Gastroesophageal sphincter (tissue), 3 donors: Measurements from ENCODE around the gene CERS3.

Experiments used
- POLR2A ChIP-seq, 2 donors: fragments of 450-650 bp; IDR thresholded peaks; one replicate each; pipeline ENCODE4 v1.6.1; 2017; ENCODE audit warnings: antibody characterized with exemption in 2 of 2, mild to moderate bottlenecking in 2 of 2, moderate library complexity in 1 of 2
- POLR2AphosphoS5 ChIP-seq: sonication (generic); formaldehyde crosslinking; IDR thresholded peaks from one replicate; pipeline ENCODE4 v1.6.1; 2017; ENCODE audit warnings: antibody characterized with exemption
- TF ChIP-seq, protein P1 (sequence below), 4 experiments: fragments of 200-600 bp in 2 of 4; fragments of 450-650 bp in 2 of 4; sonication (generic) in 1 of 4; IDR thresholded peaks; one replicate each; pipeline ENCODE4 v1.5.1; 2017 to 2019; ENCODE audit warnings: antibody characterized with exemption in 4 of 4, mild to moderate bottlenecking in 2 of 4, moderate library complexity in 2 of 4

DNA sequence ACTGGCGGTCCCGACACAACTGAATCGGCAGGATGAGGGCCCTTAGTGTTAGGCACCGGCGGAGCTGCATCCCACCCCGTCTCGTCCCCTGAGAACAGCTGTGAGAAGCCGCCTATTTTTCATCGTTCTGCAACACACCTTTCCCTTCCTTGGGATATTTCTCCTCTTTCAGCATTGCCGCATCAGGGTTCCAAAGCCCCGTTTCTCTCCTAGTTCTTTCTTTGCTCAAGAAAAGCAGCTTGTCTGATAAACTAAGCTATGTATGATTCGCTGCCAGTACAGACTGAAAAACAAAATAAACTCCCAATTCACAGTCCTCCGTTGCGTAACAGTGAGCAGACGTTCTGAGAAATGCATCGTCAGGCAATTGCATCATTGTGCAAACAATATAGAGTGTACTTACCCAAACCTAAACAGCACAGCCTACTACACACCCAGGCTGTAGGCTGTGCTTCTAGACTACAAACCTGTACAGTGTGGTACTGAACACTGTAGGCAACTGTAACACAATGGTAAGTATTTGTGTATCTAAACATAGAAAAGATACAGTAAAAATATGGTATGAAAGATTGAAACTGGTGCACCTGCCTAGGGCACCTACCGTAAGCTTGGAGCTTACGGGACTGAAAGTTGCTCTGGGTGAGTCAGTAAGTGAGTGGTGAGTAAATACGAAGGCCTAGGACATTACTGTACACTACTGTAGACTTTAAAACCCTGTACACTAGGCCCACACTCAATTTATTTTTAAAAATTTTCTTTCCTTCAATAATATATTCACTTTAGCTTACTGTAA is 178.1 kb downstream of the CERS3 start:
- peak; percentile 85 for TF ChIP-seq POLR2AphosphoS5
- TF ChIP-seq, protein P1, sequence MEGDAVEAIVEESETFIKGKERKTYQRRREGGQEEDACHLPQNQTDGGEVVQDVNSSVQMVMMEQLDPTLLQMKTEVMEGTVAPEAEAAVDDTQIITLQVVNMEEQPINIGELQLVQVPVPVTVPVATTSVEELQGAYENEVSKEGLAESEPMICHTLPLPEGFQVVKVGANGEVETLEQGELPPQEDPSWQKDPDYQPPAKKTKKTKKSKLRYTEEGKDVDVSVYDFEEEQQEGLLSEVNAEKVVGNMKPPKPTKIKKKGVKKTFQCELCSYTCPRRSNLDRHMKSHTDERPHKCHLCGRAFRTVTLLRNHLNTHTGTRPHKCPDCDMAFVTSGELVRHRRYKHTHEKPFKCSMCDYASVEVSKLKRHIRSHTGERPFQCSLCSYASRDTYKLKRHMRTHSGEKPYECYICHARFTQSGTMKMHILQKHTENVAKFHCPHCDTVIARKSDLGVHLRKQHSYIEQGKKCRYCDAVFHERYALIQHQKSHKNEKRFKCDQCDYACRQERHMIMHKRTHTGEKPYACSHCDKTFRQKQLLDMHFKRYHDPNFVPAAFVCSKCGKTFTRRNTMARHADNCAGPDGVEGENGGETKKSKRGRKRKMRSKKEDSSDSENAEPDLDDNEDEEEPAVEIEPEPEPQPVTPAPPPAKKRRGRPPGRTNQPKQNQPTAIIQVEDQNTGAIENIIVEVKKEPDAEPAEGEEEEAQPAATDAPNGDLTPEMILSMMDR (IDR thresholded peaks at IDR 0.05) = no peak
- no peak for TF ChIP-seq POLR2A (IDR thresholded peaks at IDR 0.05)
